A549 (cell line): ENCODE results near the gene SP100. TPM values are rescaled to one million over a fixed set of nuclear protein-coding genes. Genes with fewer than 3 reads are reported as not detected.

Source experiments
- ATAC-seq, 2 experiments: fragments of 200-7000 bp in 1 of 2; fragments of >200 bp in 1 of 2; cut with Nextera tagmentation in 1 of 2; cut with Tn5 transposase in 1 of 2; 3 replicates each; pipeline versions ENCODE4 v1.8.0 to v1.9.1; 2018 to 2020; ENCODE audit warnings: mild to moderate bottlenecking in 1 of 2, moderate library complexity in 1 of 2
- CTCF ChIA-PET: fragments of 300-600 bp; sonication (Branson Sonifier 250); formaldehyde crosslinking; extraction: SDS; loops from one replicate; lab custom pipeline; 2021; ENCODE audit warnings: antibody characterized with exemption, inconsistent platforms; lab: Yijun Ruan, JAX
- POLR2A ChIA-PET: fragments of 350-600 bp; formaldehyde crosslinking; extraction: SDS; loops from one replicate; lab custom pipeline; 2021; ENCODE audit warnings: antibody characterized with exemption, inconsistent platforms; lab: Yijun Ruan, JAX
- DNase-seq, 2 experiments: peaks; one replicate each; pipeline versions ENCODE4 v3.0.0 to v3.0.0-alpha.2; 2011 to 2016; ENCODE audit warnings: low read depth in 1 of 2, low spot score in 1 of 2
- FAIRE-seq: peaks from 2 replicates; lab custom pipeline; 2011; peaks lifted over from hg19 to GRCh38; lab: Jason Lieb, UNC
- H3K27ac ChIP-seq, 2 experiments: fragments of >200 bp; sonication (Bioruptor Twin); formaldehyde crosslinking; 3 replicates each; pipeline ENCODE4 v1.5.1; 2016 to 2017
- H3K4me1 ChIP-seq: fragments of >200 bp; sonication (Bioruptor Twin); formaldehyde crosslinking; 3 replicates; pipeline ENCODE4 v1.6.1; 2016
- H3K4me2 ChIP-seq: fragments of >200 bp; sonication (Bioruptor Twin); formaldehyde crosslinking; 3 replicates; pipeline ENCODE4 v1.6.1; 2016
- H3K4me3 ChIP-seq: fragments of >200 bp; sonication (Bioruptor Twin); formaldehyde crosslinking; 3 replicates; pipeline ENCODE4 v1.5.1; 2016
- H3K9me3 ChIP-seq: fragments of >200 bp; sonication (Bioruptor Twin); formaldehyde crosslinking; 3 replicates; pipeline ENCODE4 v1.6.1; 2016
- CEBPB ChIP-seq, 2 experiments: fragments of >200 bp in 1 of 2; sonication (Bioruptor Twin) in 1 of 2; formaldehyde crosslinking in 1 of 2; IDR thresholded peaks; 2 replicates each; pipeline ENCODE4 v1.6.1; 2012 to 2016
- GATA3 ChIP-seq: IDR thresholded peaks from 2 replicates; pipeline ENCODE4 v1.6.1; 2012; ENCODE audit warnings: borderline replicate concordance
- HEYL ChIP-seq: fragments of 250-450 bp; sonication (Bioruptor Pico); IDR thresholded peaks from 2 replicates; pipeline ENCODE4 v1.8.0; 2021; ENCODE audit warnings: mild to moderate bottlenecking, moderate library complexity
- HOXB5 ChIP-seq: fragments of 250-450 bp; sonication (Bioruptor Pico); IDR thresholded peaks from 2 replicates; pipeline ENCODE4 v1.5.0; 2020; ENCODE audit warnings: mild to moderate bottlenecking, moderate library complexity
- JUN ChIP-seq, 2 experiments: fragments of >200 bp; sonication (Bioruptor Twin); formaldehyde crosslinking; IDR thresholded peaks; 2 replicates in 1 of 2; 3 replicates in 1 of 2; pipeline ENCODE4 v1.6.1; 2016 to 2017
- KDM1A ChIP-seq: fragments of 200-600 bp; sonication (generic); IDR thresholded peaks from 2 replicates; pipeline ENCODE4 v1.6.1; 2016; ENCODE audit warnings: low read depth, mild to moderate bottlenecking
- KDM5A ChIP-seq: fragments of 200-600 bp; sonication (generic); IDR thresholded peaks from 2 replicates; pipeline ENCODE4 v1.6.1; 2016; ENCODE audit warnings: antibody characterized with exemption, mild to moderate bottlenecking
- MYC ChIP-seq: IDR thresholded peaks from 2 replicates; pipeline ENCODE4 v1.6.1; 2012; ENCODE audit warnings: mild to moderate bottlenecking, inconsistent platforms, low read length, improper control_type of control experiment, borderline replicate concordance
- NPAS2 ChIP-seq: fragments of 250-450 bp; sonication (Bioruptor Pico); IDR thresholded peaks from 2 replicates; pipeline ENCODE4 v1.8.0; 2022; ENCODE audit warnings: mild to moderate bottlenecking, moderate library complexity, borderline replicate concordance
- PHF8 ChIP-seq: fragments of 200-600 bp; sonication (generic); IDR thresholded peaks from 2 replicates; pipeline ENCODE4 v1.6.1; 2016; ENCODE audit warnings: low read depth, mild to moderate bottlenecking, antibody characterized with exemption, moderate library complexity, borderline replicate concordance
- RARB ChIP-seq: fragments of 250-450 bp; sonication (Bioruptor Pico); IDR thresholded peaks from 2 replicates; pipeline ENCODE4 v1.8.0; 2021; ENCODE audit warnings: mild to moderate bottlenecking, moderate library complexity
- RFX5 ChIP-seq: fragments of 450-650 bp; IDR thresholded peaks from 2 replicates; pipeline ENCODE4 v1.7.1; 2014; ENCODE audit warnings: antibody characterized with exemption, mild to moderate bottlenecking, moderate library complexity
- SMC3 ChIP-seq: fragments of >200 bp; sonication (Bioruptor Twin); formaldehyde crosslinking; IDR thresholded peaks from 3 replicates; pipeline ENCODE4 v1.6.1; 2018; ENCODE audit warnings: inconsistent platforms
- SREBF2 ChIP-seq: fragments of 450-650 bp; IDR thresholded peaks from 2 replicates; pipeline ENCODE4 v1.6.1; 2014; ENCODE audit warnings: mild to moderate bottlenecking, moderate library complexity
- TFCP2L1 ChIP-seq: fragments of 250-450 bp; sonication (Bioruptor Pico); IDR thresholded peaks from 2 replicates; pipeline ENCODE4 v1.5.0; 2021; ENCODE audit warnings: mild to moderate bottlenecking
- ZSCAN20 ChIP-seq: fragments of 250-450 bp; sonication (Bioruptor Pico); IDR thresholded peaks from 2 replicates; pipeline ENCODE4 v1.8.0; 2022; ENCODE audit warnings: mild to moderate bottlenecking, moderate library complexity
- WGBS: methylation state at CpG from one replicate; pipeline ENCODE4 v1.1.6; 2017; ENCODE audit errors: missing lambda C conversion rate; 5-methylcytosine and 5-hydroxymethylcytosine counted together
- polyA plus RNA-seq, 4 experiments: library from polyadenylated mRNA; depleted of rRNA in 3 of 4; stranded (reverse); fragments of >200 nt; fragmentation: RNase III in 1 of 4; extraction: RNeasy Plus Mini Kit Qiagen cat#74134 plus additional on column Dnase treatment in 1 of 4; gene quantifications; 2 replicates in 3 of 4; 3 replicates in 1 of 4; pipeline ENCODE4 v1.2.3, GENCODE V29; 2011 to 2017
- TF ChIP-seq, protein P1 (sequence below): fragments of 450-650 bp; IDR thresholded peaks from 2 replicates; pipeline ENCODE4 v1.6.1; 2014; ENCODE audit warnings: antibody characterized with exemption
- TF ChIP-seq, protein P2 (sequence below): fragments of >200 bp; sonication (Bioruptor Twin); formaldehyde crosslinking; IDR thresholded peaks from 2 replicates; pipeline ENCODE4 v1.6.1; 2016
- TF ChIP-seq, protein P3 (sequence below): fragments of 150-350 bp; IDR thresholded peaks from 2 replicates; pipeline ENCODE4 v1.6.1; 2014; ENCODE audit warnings: low read depth, mild to moderate bottlenecking, low read length
- TF ChIP-seq, protein P4 (sequence below): fragments of >200 bp; sonication (Bioruptor Twin); formaldehyde crosslinking; IDR thresholded peaks from 3 replicates; pipeline ENCODE4 v1.6.1; 2016
- TF ChIP-seq, protein P5 (sequence below): fragments of >200 bp; sonication (Bioruptor Twin); formaldehyde crosslinking; IDR thresholded peaks from 3 replicates; pipeline ENCODE4 v1.5.1; 2016
- TF ChIP-seq, protein P6 (sequence below): IDR thresholded peaks from 2 replicates; pipeline ENCODE4 v1.6.1; 2012
- TF ChIP-seq, protein P7 (sequence below): IDR thresholded peaks from 2 replicates; pipeline ENCODE4 v1.6.1; 2012; ENCODE audit warnings: low read depth, borderline replicate concordance

SP100 gene
- polyA plus RNA-seq, 2 of the 4 experiments (the other 2 are of a cell fraction), result 23.7 to 39.8 TPM

DNA sequence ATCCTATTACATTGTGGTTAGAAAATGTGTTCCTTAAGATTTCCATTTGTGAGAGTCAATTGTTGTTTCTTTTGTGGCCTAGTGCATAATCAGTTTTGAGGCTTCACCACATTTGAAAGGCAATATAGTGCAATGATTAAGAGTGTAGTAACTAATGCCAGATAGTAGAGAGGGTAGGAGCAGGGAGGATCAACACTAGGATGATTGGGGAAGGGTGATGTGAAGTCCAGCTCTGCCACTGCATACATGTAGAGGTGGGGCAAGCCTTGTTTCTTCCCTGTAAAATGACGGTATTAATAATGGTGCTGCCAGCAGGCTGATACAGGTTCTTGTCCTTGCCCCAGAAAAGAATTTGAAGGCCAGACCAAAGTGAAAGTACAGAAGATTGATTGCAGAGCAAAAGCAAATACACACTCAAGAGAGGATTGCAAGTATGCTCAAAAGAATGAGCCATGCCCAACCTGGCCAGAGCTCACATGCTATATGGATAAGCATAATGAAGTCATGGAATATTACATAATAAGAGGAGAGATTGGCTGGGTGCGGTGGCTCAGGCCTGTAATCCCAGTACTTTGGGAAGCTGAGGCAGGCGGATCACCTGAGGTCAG is 8.0 kb downstream of the SP100 start:
- FAIRE-seq (no peak), DNase-seq (no peak), ATAC-seq (no peak; a peak in 1 of 6 replicates)
- 90% methylated on average over 3 of the region's 3 CpGs for WGBS
- no peak overlapping the region for H3K4me2 ChIP-seq
- no peaks in the 10 kb centered on the region; the same call in 2 of the 3 replicates for H3K9me3 ChIP-seq
- H3K4me1 ChIP-seq, result no peaks in the 10 kb centered on the region
- ChIA-PET CTCF (no interaction called here), POLR2A (no interaction called here)
- TF ChIP-seq, protein P1, sequence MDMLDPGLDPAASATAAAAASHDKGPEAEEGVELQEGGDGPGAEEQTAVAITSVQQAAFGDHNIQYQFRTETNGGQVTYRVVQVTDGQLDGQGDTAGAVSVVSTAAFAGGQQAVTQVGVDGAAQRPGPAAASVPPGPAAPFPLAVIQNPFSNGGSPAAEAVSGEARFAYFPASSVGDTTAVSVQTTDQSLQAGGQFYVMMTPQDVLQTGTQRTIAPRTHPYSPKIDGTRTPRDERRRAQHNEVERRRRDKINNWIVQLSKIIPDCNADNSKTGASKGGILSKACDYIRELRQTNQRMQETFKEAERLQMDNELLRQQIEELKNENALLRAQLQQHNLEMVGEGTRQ, result no peak
- TF ChIP-seq TFCP2L1 (CRISPR knock-in tag) (no peak), SMC3 (no peak), HEYL (no peak), ZSCAN20 (no peak), RARB (CRISPR knock-in tag) (no peak), RFX5 (no peak), PHF8 (no peak), MYC (no peak), SREBF2 (no peak)
- TF ChIP-seq, protein P2, sequence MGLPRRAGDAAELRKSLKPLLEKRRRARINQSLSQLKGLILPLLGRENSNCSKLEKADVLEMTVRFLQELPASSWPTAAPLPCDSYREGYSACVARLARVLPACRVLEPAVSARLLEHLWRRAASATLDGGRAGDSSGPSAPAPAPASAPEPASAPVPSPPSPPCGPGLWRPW, result no peak
- TF ChIP-seq, protein P3, sequence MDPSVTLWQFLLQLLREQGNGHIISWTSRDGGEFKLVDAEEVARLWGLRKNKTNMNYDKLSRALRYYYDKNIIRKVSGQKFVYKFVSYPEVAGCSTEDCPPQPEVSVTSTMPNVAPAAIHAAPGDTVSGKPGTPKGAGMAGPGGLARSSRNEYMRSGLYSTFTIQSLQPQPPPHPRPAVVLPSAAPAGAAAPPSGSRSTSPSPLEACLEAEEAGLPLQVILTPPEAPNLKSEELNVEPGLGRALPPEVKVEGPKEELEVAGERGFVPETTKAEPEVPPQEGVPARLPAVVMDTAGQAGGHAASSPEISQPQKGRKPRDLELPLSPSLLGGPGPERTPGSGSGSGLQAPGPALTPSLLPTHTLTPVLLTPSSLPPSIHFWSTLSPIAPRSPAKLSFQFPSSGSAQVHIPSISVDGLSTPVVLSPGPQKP, result no peak
- TF ChIP-seq, protein P4, sequence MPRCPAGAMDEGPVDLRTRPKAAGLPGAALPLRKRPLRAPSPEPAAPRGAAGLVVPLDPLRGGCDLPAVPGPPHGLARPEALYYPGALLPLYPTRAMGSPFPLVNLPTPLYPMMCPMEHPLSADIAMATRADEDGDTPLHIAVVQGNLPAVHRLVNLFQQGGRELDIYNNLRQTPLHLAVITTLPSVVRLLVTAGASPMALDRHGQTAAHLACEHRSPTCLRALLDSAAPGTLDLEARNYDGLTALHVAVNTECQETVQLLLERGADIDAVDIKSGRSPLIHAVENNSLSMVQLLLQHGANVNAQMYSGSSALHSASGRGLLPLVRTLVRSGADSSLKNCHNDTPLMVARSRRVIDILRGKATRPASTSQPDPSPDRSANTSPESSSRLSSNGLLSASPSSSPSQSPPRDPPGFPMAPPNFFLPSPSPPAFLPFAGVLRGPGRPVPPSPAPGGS, result no peak
- no peak overlapping the region for H3K4me3 ChIP-seq
- no peak overlapping the region for H3K27ac ChIP-seq

DNA sequence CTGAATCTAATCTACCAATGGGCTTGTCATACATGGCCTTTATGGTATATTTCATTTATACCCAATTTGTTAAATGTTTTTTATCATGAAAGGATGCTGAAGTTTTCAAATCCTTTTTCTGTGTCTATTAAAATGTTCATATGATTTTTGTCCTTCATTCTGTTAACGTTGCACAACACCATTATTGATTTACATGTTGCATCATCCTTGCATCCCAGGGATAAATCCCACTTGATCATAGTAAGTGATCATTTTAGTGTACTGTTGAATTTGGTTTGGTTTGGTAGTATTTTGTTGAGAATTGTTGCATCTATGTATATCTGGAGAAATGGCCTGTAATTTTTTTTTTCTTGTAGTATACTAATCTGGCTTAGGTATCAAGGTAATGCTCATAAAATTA is 9.4 kb downstream of the SP100 start:
- no peak overlapping the region for H3K4me3 ChIP-seq
- no peaks in the 10 kb centered on the region for H3K4me1 ChIP-seq
- DNase-seq, result no peak
- CTCF ChIA-PET, result no interaction called here
- TF ChIP-seq KDM5A, result no peak
- peak in 1 of 2 experiments; percentile 38; a peak in 1 of 4 replicates for TF ChIP-seq CEBPB (IDR thresholded peaks at IDR 0.05)
- TF ChIP-seq, all 56 proteins: peak for 1
- 71% methylated on average over 1 of the region's 1 CpG for WGBS
- ATAC-seq (no peak), FAIRE-seq (no peak)
- POLR2A ChIA-PET, result no interaction called here
- Histone ChIP-seq H3K27ac (no peak overlapping the region), H3K4me2 (no peak overlapping the region), H3K9me3 (peaks cover 6% of the 10 kb centered on the region; the same call in 1 of the 3 replicates)

DNA sequence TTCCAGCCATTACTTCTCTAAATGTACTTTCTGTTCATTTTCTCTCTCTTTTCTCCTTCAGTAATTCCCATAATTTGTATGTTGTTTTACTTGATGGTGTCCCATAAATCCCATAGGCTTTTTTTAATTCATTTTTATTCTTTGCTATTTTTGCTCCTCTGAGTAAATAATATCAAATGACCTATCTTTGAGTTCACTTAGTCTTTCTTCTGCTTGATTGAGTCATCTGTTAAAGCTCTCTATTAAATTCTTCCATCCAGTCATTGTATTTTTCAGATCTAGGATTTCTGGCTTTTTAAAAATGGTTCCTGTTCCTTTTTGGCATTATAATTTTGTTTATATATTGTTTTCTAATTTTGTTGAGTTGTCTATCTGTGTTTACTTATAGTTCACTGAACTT is 13.5 kb downstream of the SP100 start:
- Histone ChIP-seq H3K4me1 (no peaks in the 10 kb centered on the region), H3K4me3 (no peak overlapping the region), H3K9me3 (peaks cover 6% of the 10 kb centered on the region; the same call in 1 of the 3 replicates), H3K4me2 (no peak overlapping the region)
- FAIRE-seq (no peak), ATAC-seq (no peak), DNase-seq (no peak)
- CTCF ChIA-PET, result no interaction called here
- TF ChIP-seq ZSCAN20, result no peak
- TF ChIP-seq, protein P1, result no peak
- no peak for TF ChIP-seq JUN (IDR thresholded peaks at IDR 0.05)
- TF ChIP-seq, protein P5, sequence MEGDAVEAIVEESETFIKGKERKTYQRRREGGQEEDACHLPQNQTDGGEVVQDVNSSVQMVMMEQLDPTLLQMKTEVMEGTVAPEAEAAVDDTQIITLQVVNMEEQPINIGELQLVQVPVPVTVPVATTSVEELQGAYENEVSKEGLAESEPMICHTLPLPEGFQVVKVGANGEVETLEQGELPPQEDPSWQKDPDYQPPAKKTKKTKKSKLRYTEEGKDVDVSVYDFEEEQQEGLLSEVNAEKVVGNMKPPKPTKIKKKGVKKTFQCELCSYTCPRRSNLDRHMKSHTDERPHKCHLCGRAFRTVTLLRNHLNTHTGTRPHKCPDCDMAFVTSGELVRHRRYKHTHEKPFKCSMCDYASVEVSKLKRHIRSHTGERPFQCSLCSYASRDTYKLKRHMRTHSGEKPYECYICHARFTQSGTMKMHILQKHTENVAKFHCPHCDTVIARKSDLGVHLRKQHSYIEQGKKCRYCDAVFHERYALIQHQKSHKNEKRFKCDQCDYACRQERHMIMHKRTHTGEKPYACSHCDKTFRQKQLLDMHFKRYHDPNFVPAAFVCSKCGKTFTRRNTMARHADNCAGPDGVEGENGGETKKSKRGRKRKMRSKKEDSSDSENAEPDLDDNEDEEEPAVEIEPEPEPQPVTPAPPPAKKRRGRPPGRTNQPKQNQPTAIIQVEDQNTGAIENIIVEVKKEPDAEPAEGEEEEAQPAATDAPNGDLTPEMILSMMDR, result no peak
- TF ChIP-seq, protein P6, sequence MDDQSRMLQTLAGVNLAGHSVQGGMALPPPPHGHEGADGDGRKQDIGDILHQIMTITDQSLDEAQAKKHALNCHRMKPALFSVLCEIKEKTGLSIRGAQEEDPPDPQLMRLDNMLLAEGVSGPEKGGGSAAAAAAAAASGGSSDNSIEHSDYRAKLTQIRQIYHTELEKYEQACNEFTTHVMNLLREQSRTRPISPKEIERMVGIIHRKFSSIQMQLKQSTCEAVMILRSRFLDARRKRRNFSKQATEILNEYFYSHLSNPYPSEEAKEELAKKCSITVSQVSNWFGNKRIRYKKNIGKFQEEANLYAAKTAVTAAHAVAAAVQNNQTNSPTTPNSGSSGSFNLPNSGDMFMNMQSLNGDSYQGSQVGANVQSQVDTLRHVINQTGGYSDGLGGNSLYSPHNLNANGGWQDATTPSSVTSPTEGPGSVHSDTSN, result no peak
- no peak for TF ChIP-seq KDM1A
- TF ChIP-seq NPAS2 (CRISPR knock-in tag), result no peak
- no peak for TF ChIP-seq HOXB5 (CRISPR knock-in tag)
- TF ChIP-seq GATA3, result no peak
- TF ChIP-seq, protein P7, sequence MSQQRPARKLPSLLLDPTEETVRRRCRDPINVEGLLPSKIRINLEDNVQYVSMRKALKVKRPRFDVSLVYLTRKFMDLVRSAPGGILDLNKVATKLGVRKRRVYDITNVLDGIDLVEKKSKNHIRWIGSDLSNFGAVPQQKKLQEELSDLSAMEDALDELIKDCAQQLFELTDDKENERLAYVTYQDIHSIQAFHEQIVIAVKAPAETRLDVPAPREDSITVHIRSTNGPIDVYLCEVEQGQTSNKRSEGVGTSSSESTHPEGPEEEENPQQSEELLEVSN, result no peak
- TF ChIP-seq, all 56 proteins: peak for 0
- H3K27ac ChIP-seq, result no peak overlapping the region
- POLR2A ChIA-PET, result no interaction called here
